Endothelial cell of umbilical vein (primary cell): ENCODE measurements around the gene LAPTM4A. TPM values are rescaled to one million over a fixed set of nuclear protein-coding genes. Genes with fewer than 3 reads are reported as not detected.

Source experiments
- BruUV-seq: library from RNA; stranded (reverse); fragments of 400-500 nt; replicated peaks from 2 replicates; lab custom pipeline; 2021; lab: Mats Ljungman, UMichigan
- CTCF ChIA-PET: fragments of 300-600, 350-600 bp; sonication (Branson Sonifier 250); formaldehyde crosslinking; loops from one replicate; lab custom pipeline; 2021; ENCODE audit warnings: antibody characterized with exemption, inconsistent platforms; lab: Charles Lee
- POLR2A ChIA-PET: fragments of 300-600, 350-600 bp; sonication (Branson Sonifier 250); formaldehyde crosslinking; loops from one replicate; lab custom pipeline; 2021; ENCODE audit warnings: antibody characterized with exemption, inconsistent platforms; lab: Charles Lee
- DNase-seq: peaks from one replicate; pipeline ENCODE4 v3.0.0-alpha.2; 2011; ENCODE audit warnings: low read depth, low spot score
- FAIRE-seq: peaks from 2 replicates; lab custom pipeline; 2011; peaks lifted over from hg19 to GRCh38; lab: Jason Lieb, UNC
- H2AFZ ChIP-seq: 2 replicates; pipeline ENCODE4 v1.6.0; 2012; ENCODE audit warnings: low read depth, low read length, control low read depth, inconsistent platforms
- H3K27ac ChIP-seq: 2 replicates; pipeline ENCODE4 v1.5.1; 2011; ENCODE audit warnings: low read depth, mild to moderate bottlenecking, control low read depth, low read length, moderate library complexity; ENCODE audit not compliant: insufficient read depth
- H3K27me3 ChIP-seq, 2 experiments: 2 replicates each; pipeline versions ENCODE4 v1.6.0 to v1.6.1; 2011; ENCODE audit warnings: low read length in 2 of 2, mixed read lengths in 1 of 2; ENCODE audit not compliant: control insufficient read depth in 2 of 2, insufficient read depth in 2 of 2
- H3K36me3 ChIP-seq, 2 experiments: 2 replicates in 1 of 2; 3 replicates in 1 of 2; pipeline ENCODE4 v1.5.1; 2011; ENCODE audit warnings: low read length in 2 of 2, mild to moderate bottlenecking in 1 of 2, moderate library complexity in 1 of 2; ENCODE audit not compliant: control insufficient read depth in 2 of 2, insufficient read depth in 2 of 2; ENCODE audit errors: extremely low read depth in 1 of 2
- H3K4me1 ChIP-seq: 3 replicates; pipeline ENCODE4 v1.5.1; 2011; ENCODE audit warnings: mild to moderate bottlenecking, low read length; ENCODE audit not compliant: control insufficient read depth, insufficient read depth; ENCODE audit errors: extremely low read depth
- H3K4me2 ChIP-seq: 2 replicates; pipeline ENCODE4 v1.6.1; 2011; ENCODE audit warnings: low read length, control low read depth, mixed read lengths; ENCODE audit not compliant: insufficient read depth
- H3K4me3 ChIP-seq, 3 experiments: fragments of 200-600 bp in 1 of 3; sonication (generic), shearing (Covaris generic) in 1 of 3; replicated peaks in 1 of 3; 2 replicates each; pipeline ENCODE4 v1.5.1; 2011 to 2016; ENCODE audit warnings: control low read depth in 3 of 3, low read length in 3 of 3, mild to moderate bottlenecking in 2 of 3, inconsistent platforms in 1 of 3, low read depth in 1 of 3, moderate library complexity in 1 of 3; ENCODE audit not compliant: insufficient read depth in 1 of 3
- H3K79me2 ChIP-seq: 2 replicates; pipeline ENCODE4 v1.6.0; 2012; ENCODE audit warnings: low read length, inconsistent platforms; ENCODE audit not compliant: control insufficient read depth, insufficient read depth
- H3K9ac ChIP-seq: replicated peaks from 2 replicates; pipeline ENCODE3; 2011; ENCODE audit warnings: low read length, control low read depth; ENCODE audit not compliant: insufficient read depth; ENCODE audit errors: extremely low read depth
- H3K9me1 ChIP-seq: replicated peaks from 3 replicates; pipeline ENCODE4 v1.6.0; 2011; ENCODE audit warnings: mild to moderate bottlenecking, low read length; ENCODE audit not compliant: control insufficient read depth, insufficient read depth; ENCODE audit errors: extremely low read depth
- H3K9me3 ChIP-seq: replicated peaks from 2 replicates; pipeline ENCODE4 v1.5.1; 2012; ENCODE audit warnings: low read length, inconsistent platforms; ENCODE audit not compliant: control insufficient read depth, insufficient read depth
- H4K20me1 ChIP-seq: replicated peaks from 2 replicates; pipeline ENCODE3; 2011; ENCODE audit warnings: mild to moderate bottlenecking, low read length; ENCODE audit not compliant: control insufficient read depth, insufficient read depth; ENCODE audit errors: extremely low read depth
- EZH2 ChIP-seq: IDR thresholded peaks from 2 replicates; pipeline ENCODE4 v1.6.1; 2012; ENCODE audit warnings: borderline replicate concordance, low read depth, mild to moderate bottlenecking, moderate library complexity, low read length, inconsistent platforms; ENCODE audit not compliant: severe bottlenecking
- FOS ChIP-seq: IDR thresholded peaks from 2 replicates; pipeline ENCODE4 v1.6.1; 2011; ENCODE audit warnings: mild to moderate bottlenecking, low read length, moderate library complexity, borderline replicate concordance; ENCODE audit not compliant: insufficient read depth
- GATA2 ChIP-seq: IDR thresholded peaks from 2 replicates; pipeline ENCODE4 v1.7.0; 2011; ENCODE audit warnings: low read depth, mild to moderate bottlenecking, moderate library complexity, mixed read lengths, low read length; ENCODE audit not compliant: insufficient read length, insufficient read depth
- JUN ChIP-seq: IDR thresholded peaks from 2 replicates; pipeline ENCODE4 v1.6.1; 2011; ENCODE audit warnings: borderline replicate concordance, low read depth; ENCODE audit not compliant: insufficient read length, insufficient read depth
- MYC ChIP-seq: IDR thresholded peaks from one replicate; pipeline ENCODE4 v1.6.1; 2011; ENCODE audit warnings: mild to moderate bottlenecking, low read depth, low read length
- POLR2A ChIP-seq: IDR thresholded peaks from 2 replicates; pipeline ENCODE4 v1.6.1; 2012; ENCODE audit warnings: low read depth, mild to moderate bottlenecking, control low read depth, low read length
- POLR2AphosphoS5 ChIP-seq: IDR thresholded peaks from 2 replicates; pipeline ENCODE4 v1.6.1; 2012; ENCODE audit warnings: low read depth, mild to moderate bottlenecking, control low read depth, low read length, moderate library complexity; ENCODE audit not compliant: insufficient read depth
- dilution Hi-C: fragments of 300-500 bp; cut with MboI; formaldehyde crosslinking; loops from one replicate; pipeline ENCODE4 v1.15.0; 2019; ENCODE audit warnings: low sequenced_read_pairs; ENCODE audit not compliant: extremely low pct_ligation_motif_present
- intact Hi-C: fragments of 100-400 bp; cut with micrococcal nuclease; formaldehyde crosslinking; loops from one replicate; pipeline ENCODE4 v1.10.0; 2022
- polyA plus RNA-seq, 4 experiments: library from polyadenylated mRNA; depleted of rRNA in 3 of 4; stranded (reverse) in 3 of 4; unstranded in 1 of 4; fragments of >200 nt; gene quantifications; 2 replicates each; pipeline versions ENCODE4 v1.2.1 to v1.2.3, GENCODE V29; 2011 to 2012; ENCODE audit warnings: missing spikeins in 1 of 4
- total RNA-seq: library from RNA; stranded (reverse); gene quantifications from 2 replicates; pipeline ENCODE4 v1.2.3, GENCODE V29; 2021
- TF ChIP-seq, protein P1 (sequence below): IDR thresholded peaks from 2 replicates; pipeline ENCODE4 v1.6.1; 2011; ENCODE audit not compliant: insufficient read depth, insufficient read length
- TF ChIP-seq, protein P2 (sequence below), 2 donors: IDR thresholded peaks; 1 replicate in 1 of 2; 2 replicates in 1 of 2; pipeline ENCODE4 v1.5.1; 2011; ENCODE audit warnings: low read length in 2 of 2, mild to moderate bottlenecking in 2 of 2, moderate library complexity in 2 of 2, control low read depth in 1 of 2, inconsistent platforms in 1 of 2, low read depth in 1 of 2; ENCODE audit not compliant: insufficient read depth in 1 of 2; ENCODE audit errors: extremely low read depth in 1 of 2

Gene LAPTM4A
- total and polyA plus RNA-seq, 2 donors (not counting 3 experiments of a cell fraction or from before 2014, with no cell fraction given): 155 to 427 TPM

DNA sequence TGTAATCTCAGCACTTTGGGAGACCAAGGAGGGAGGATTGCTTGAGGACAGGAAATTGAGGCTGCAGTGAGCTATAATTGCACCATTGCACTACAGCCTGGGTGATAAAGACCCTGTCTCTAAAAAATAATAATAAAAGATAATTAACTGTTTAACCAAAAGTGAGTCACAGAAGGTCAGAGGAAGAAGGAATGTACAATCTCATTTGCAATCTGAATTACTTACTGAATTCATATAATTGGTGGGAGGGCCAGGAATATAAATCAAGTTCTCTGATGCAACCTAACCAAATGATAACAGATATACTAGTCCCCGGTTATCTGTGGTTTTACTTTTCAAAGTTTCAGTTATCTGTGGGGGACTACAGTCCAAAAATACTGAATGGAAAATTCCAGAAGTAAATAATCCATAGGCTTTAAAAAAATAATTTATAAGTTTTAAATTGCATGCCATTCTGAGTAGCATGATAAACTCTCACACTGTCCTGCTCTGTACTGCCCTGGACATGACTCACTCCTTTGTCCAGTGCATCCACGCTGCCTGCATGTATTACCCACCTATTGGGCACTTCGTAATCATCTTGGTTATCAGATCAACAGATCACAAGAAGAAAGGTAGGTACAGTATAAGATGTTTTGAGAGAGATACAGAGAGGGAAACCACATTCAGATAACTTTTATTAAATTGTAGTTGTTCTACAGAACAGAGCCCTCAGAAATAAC, 26.2 kb downstream of the LAPTM4A start:
- Histone ChIP-seq H3K27ac (no peak overlapping the region), H2AFZ (no peak overlapping the region), H3K4me2 (no peak overlapping the region), H3K27me3 (no peaks in the 10 kb centered on the region), H3K79me2 (no peaks in the 10 kb centered on the region), H3K36me3 (peaks cover 2 to 3% of the 10 kb centered on the region in 2 experiments), H3K9me1 (no peaks in the 10 kb centered on the region), H3K9me3 (no peaks in the 10 kb centered on the region), H3K4me1 (peaks cover 21% of the 10 kb centered on the region), H3K4me3 (no peak overlapping the region), H3K9ac (no peak overlapping the region), H4K20me1 (no peaks in the 10 kb centered on the region)
- CTCF ChIA-PET: interaction anchor here (2.5 kb wide), 1 partner anchor 10 kb away, joined by 13 read pairs; no protein-coding TSS in a partner anchor
- dilution Hi-C loops (no loop called here), intact Hi-C loops (no loop called here)
- POLR2A ChIA-PET: no interaction called here
- TF ChIP-seq POLR2A (no peak), MYC (peak; percentile 26), GATA2 (peak; percentile 44), FOS (peak; percentile 51), EZH2 (no peak), POLR2AphosphoS5 (no peak), JUN (peak; percentile 37)
- TF ChIP-seq, protein P1, sequence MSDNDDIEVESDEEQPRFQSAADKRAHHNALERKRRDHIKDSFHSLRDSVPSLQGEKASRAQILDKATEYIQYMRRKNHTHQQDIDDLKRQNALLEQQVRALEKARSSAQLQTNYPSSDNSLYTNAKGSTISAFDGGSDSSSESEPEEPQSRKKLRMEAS: no peak
- TF ChIP-seq, protein P2, sequence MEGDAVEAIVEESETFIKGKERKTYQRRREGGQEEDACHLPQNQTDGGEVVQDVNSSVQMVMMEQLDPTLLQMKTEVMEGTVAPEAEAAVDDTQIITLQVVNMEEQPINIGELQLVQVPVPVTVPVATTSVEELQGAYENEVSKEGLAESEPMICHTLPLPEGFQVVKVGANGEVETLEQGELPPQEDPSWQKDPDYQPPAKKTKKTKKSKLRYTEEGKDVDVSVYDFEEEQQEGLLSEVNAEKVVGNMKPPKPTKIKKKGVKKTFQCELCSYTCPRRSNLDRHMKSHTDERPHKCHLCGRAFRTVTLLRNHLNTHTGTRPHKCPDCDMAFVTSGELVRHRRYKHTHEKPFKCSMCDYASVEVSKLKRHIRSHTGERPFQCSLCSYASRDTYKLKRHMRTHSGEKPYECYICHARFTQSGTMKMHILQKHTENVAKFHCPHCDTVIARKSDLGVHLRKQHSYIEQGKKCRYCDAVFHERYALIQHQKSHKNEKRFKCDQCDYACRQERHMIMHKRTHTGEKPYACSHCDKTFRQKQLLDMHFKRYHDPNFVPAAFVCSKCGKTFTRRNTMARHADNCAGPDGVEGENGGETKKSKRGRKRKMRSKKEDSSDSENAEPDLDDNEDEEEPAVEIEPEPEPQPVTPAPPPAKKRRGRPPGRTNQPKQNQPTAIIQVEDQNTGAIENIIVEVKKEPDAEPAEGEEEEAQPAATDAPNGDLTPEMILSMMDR (IDR thresholded peaks at IDR 0.05; ENCODE audit: extremely low read depth in 1 of 2, insufficient read depth in 1 of 2, low read depth in 1 of 2, low read length in 2 of 2): no peak
- FAIRE-seq (peak; percentile 24), DNase-seq (peak; percentile 36)
- BruUV-seq: no TSS peak
